MCF 10A (cell line): ENCODE results near the gene CALHM4. TPM values are rescaled to one million over a fixed set of nuclear protein-coding genes. Genes with fewer than 3 reads are reported as not detected.
A peak's percentile ranks its signal among the peaks of the same experiment; 100 is the strongest.

ENCODE experiments used
- BruUV-seq: library from RNA; stranded (reverse); fragments of 400-500 nt; replicated peaks from 2 replicates; lab custom pipeline; 2021; lab: Mats Ljungman, UMichigan
- CTCF ChIA-PET: fragments of 300-600 bp; sonication (Branson Sonifier 250); formaldehyde crosslinking; extraction: SDS; loops from one replicate; lab custom pipeline; 2021; ENCODE audit warnings: antibody characterized with exemption, inconsistent platforms; lab: Yijun Ruan, JAX
- POLR2A ChIA-PET: fragments of 300-600, 350-650 bp; sonication (Branson Sonifier 250); formaldehyde crosslinking; extraction: SDS; loops from one replicate; lab custom pipeline; 2020; ENCODE audit warnings: antibody characterized with exemption, inconsistent platforms; lab: Yijun Ruan, JAX
- DNase-seq: peaks from one replicate; pipeline ENCODE4 v3.0.0-alpha.2; 2018; ENCODE audit not compliant: unreplicated experiment
- H3K27ac Mint-ChIP-seq: one replicate; pipeline ENCODE4 v1.8.0; 2022; ENCODE audit warnings: mild to moderate bottlenecking, low read depth, mixed read lengths; ENCODE audit not compliant: unreplicated experiment
- H3K27me3 Mint-ChIP-seq: one replicate; pipeline ENCODE4 v1.8.0; 2022; ENCODE audit warnings: mixed read lengths; ENCODE audit not compliant: insufficient read depth, unreplicated experiment
- H3K36me3 Mint-ChIP-seq: one replicate; pipeline ENCODE4 v1.8.0; 2022; ENCODE audit warnings: mild to moderate bottlenecking, moderate library complexity, mixed read lengths; ENCODE audit not compliant: insufficient read depth, unreplicated experiment
- H3K4me1 Mint-ChIP-seq: one replicate; pipeline ENCODE4 v1.8.0; 2022; ENCODE audit warnings: mixed read lengths; ENCODE audit not compliant: insufficient read depth, unreplicated experiment
- H3K4me3 Mint-ChIP-seq: one replicate; pipeline ENCODE4 v1.8.0; 2022; ENCODE audit warnings: mild to moderate bottlenecking, moderate library complexity, mixed read lengths; ENCODE audit not compliant: unreplicated experiment
- H3K9me3 Mint-ChIP-seq: one replicate; pipeline ENCODE4 v1.8.0; 2022; ENCODE audit warnings: mixed read lengths; ENCODE audit not compliant: unreplicated experiment
- CTCF ChIP-seq: fragments of 200-600 bp; IDR thresholded peaks from one replicate; pipeline ENCODE4 v1.8.0; 2022; ENCODE audit warnings: antibody characterized with exemption, mild to moderate bottlenecking; ENCODE audit not compliant: unreplicated experiment
- intact Hi-C: fragments of 100-400 bp; cut with micrococcal nuclease; formaldehyde crosslinking; loops from 2 replicates; pipeline ENCODE4 v1.14.1; 2022
- total RNA-seq: library from RNA; stranded (reverse); gene quantifications from 2 replicates; pipeline ENCODE4 v1.2.3, GENCODE V29; 2022

The CALHM4 gene
- total RNA-seq, 1 experiment from 2014 or later = not detected

GRCh38 chr6:116547358-116547757 lies 6.2 kb upstream of the CALHM4 start:
- Mint-ChIP-seq H3K4me1 (no peaks in the 10 kb centered on the region), H3K9me3 (no peaks in the 10 kb centered on the region), H3K27me3 (no peaks in the 10 kb centered on the region), H3K36me3 (no peaks in the 10 kb centered on the region), H3K27ac (no peak overlapping the region), H3K4me3 (no peak overlapping the region)
- BruUV-seq = no TSS peak
- DNase-seq = no peak
- intact Hi-C loops = no loop called here
- ChIA-PET CTCF (interaction anchor here (0.9 to 1.8 kb wide), 4 partner anchors 9 to 15 kb away, joined by 3 to 17 read pairs (median 6); no protein-coding TSS in a partner anchor), POLR2A (no interaction called here)
- no peak for TF ChIP-seq CTCF

GRCh38 chr6:116550796-116551195 lies 2.8 kb upstream of the CALHM4 start:
- BruUV-seq = no TSS peak
- no peak for DNase-seq
- no peak overlapping the region for H3K27ac Mint-ChIP-seq
- intact Hi-C loops = no loop called here
- H3K4me1 Mint-ChIP-seq = peaks cover 2% of the 10 kb centered on the region
- H3K36me3 Mint-ChIP-seq = no peaks in the 10 kb centered on the region
- H3K27me3 Mint-ChIP-seq = no peaks in the 10 kb centered on the region
- no peaks in the 10 kb centered on the region for H3K9me3 Mint-ChIP-seq
- no peak for TF ChIP-seq CTCF
- H3K4me3 Mint-ChIP-seq = no peak overlapping the region
- CTCF ChIA-PET = interaction anchor here (3.8 kb wide), 1 partner anchor 10 kb away, joined by 13 read pairs; no protein-coding TSS in a partner anchor
- POLR2A ChIA-PET = interaction anchor here (1.5 kb wide), 1 partner anchor 20 kb away, joined by 6 read pairs; the partner anchor contains the start of gene RWDD1

- peaks cover 13% of the 10 kb centered on the region for H3K4me1 Mint-ChIP-seq
Observed at GRCh38 chr6:116556065-116556464, 2.5 kb downstream of the CALHM4 start.

More at GRCh38 chr6:116556065-116556464, 2.5 kb downstream of the CALHM4 start:
- CTCF ChIA-PET = interaction anchor here (0.9 to 1.8 kb wide), 2 partner anchors 17 to 21 kb away, joined by 3 to 6 read pairs; no protein-coding TSS in a partner anchor
- Mint-ChIP-seq H3K27me3 (no peaks in the 10 kb centered on the region), H3K36me3 (no peaks in the 10 kb centered on the region), H3K4me3 (no peak overlapping the region), H3K9me3 (no peaks in the 10 kb centered on the region), H3K27ac (peak overlapping the region; percentile 10)
- POLR2A ChIA-PET = interaction anchor here (0.9 to 1.8 kb wide), 3 partner anchors 13 to 15 kb away, joined by 3 to 8 read pairs (median 3); partner anchors contain the start of gene RWDD1
- no peak for TF ChIP-seq CTCF
- BruUV-seq = no TSS peak
- intact Hi-C loops = no loop called here
- peak; percentile 4 for DNase-seq
